WTC11 (cell line): Measurements from ENCODE around the gene VSTM2B. TPM values are rescaled to one million over a fixed set of nuclear protein-coding genes. Genes with fewer than 3 reads are reported as not detected.

Experiments used
- ATAC-seq: fragments of 200-7000 bp; cut with Tn5 transposase; 2 replicates; pipeline ENCODE4 v1.10.0; 2021; ENCODE audit warnings: mild to moderate bottlenecking, moderate library complexity
- CTCF ChIA-PET: fragments of 300-600 bp; sonication (Branson Sonifier 250); formaldehyde crosslinking; loops from one replicate; lab custom pipeline; 2021; ENCODE audit warnings: antibody characterized with exemption; lab: Charles Lee
- POLR2A ChIA-PET: fragments of 350-600 bp; sonication (Branson Sonifier 250); formaldehyde crosslinking; loops from one replicate; lab custom pipeline; 2021; ENCODE audit warnings: antibody characterized with exemption; lab: Charles Lee
- DNase-seq: peaks from one replicate; pipeline ENCODE4 v3.0.0; 2021; ENCODE audit warnings: low spot score
- H3K27ac Mint-ChIP-seq: 2 replicates; pipeline ENCODE4 v1.8.0; 2021; ENCODE audit warnings: mixed read lengths
- H3K27me3 Mint-ChIP-seq: 2 replicates; pipeline ENCODE4 v1.8.0; 2021; ENCODE audit warnings: low read depth, mild to moderate bottlenecking, moderate library complexity, mixed read lengths
- H3K36me3 Mint-ChIP-seq: 2 replicates; pipeline ENCODE4 v1.8.0; 2021; ENCODE audit warnings: mixed read lengths
- H3K4me1 Mint-ChIP-seq: 2 replicates; pipeline ENCODE4 v1.8.0; 2022; ENCODE audit warnings: mixed read lengths
- H3K4me3 Mint-ChIP-seq: 2 replicates; pipeline ENCODE4 v1.8.0; 2021; ENCODE audit warnings: mild to moderate bottlenecking, moderate library complexity, mixed read lengths
- H3K9me3 Mint-ChIP-seq: 2 replicates; pipeline ENCODE4 v1.8.0; 2021; ENCODE audit warnings: mixed read lengths
- AR ChIP-seq: fragments of 250-450 bp; sonication (Bioruptor Pico); IDR thresholded peaks from 2 replicates; pipeline ENCODE4 v1.9.0; 2021; ENCODE audit warnings: mild to moderate bottlenecking
- ATF1 ChIP-seq: sonication (generic); formaldehyde crosslinking; IDR thresholded peaks from 2 replicates; pipeline ENCODE4 v1.8.1; 2023; ENCODE audit warnings: mild to moderate bottlenecking, moderate library complexity, missing genetic modification reagents
- E2F1 ChIP-seq: sonication (generic); formaldehyde crosslinking; IDR thresholded peaks from 2 replicates; pipeline ENCODE4 v1.8.0; 2022; ENCODE audit warnings: mild to moderate bottlenecking, missing genetic modification reagents
- ELF4 ChIP-seq: sonication (generic); formaldehyde crosslinking; IDR thresholded peaks from 2 replicates; pipeline ENCODE4 v1.8.1; 2022; ENCODE audit warnings: low read depth, mild to moderate bottlenecking, moderate library complexity, missing genetic modification reagents
- FOXP1 ChIP-seq: sonication (generic); formaldehyde crosslinking; IDR thresholded peaks from 2 replicates; pipeline ENCODE4 v1.8.0; 2022; ENCODE audit warnings: missing genetic modification reagents, mild to moderate bottlenecking, moderate library complexity, borderline replicate concordance
- HMGA2 ChIP-seq: fragments of 250-450 bp; sonication (Bioruptor Pico); IDR thresholded peaks from 2 replicates; pipeline ENCODE4 v1.4.0; 2021; ENCODE audit warnings: mild to moderate bottlenecking, moderate library complexity
- HMGXB4 ChIP-seq: sonication (generic); formaldehyde crosslinking; IDR thresholded peaks from 2 replicates; pipeline ENCODE4 v1.8.1; 2023; ENCODE audit warnings: mild to moderate bottlenecking, moderate library complexity, missing genetic modification reagents
- IRF1 ChIP-seq: sonication (generic); formaldehyde crosslinking; IDR thresholded peaks from 2 replicates; pipeline ENCODE4 v1.8.0; 2023; ENCODE audit warnings: missing genetic modification reagents
- JAZF1 ChIP-seq: fragments of 250-450 bp; sonication (Bioruptor Pico); IDR thresholded peaks from 2 replicates; pipeline ENCODE4 v1.9.0; 2021; ENCODE audit warnings: moderate library complexity, mild to moderate bottlenecking, inconsistent platforms
- JUN ChIP-seq: sonication (generic); formaldehyde crosslinking; IDR thresholded peaks from 2 replicates; pipeline ENCODE4 v1.8.0; 2023; ENCODE audit warnings: mild to moderate bottlenecking, missing genetic modification reagents
- KAT7 ChIP-seq: sonication (generic); formaldehyde crosslinking; IDR thresholded peaks from 2 replicates; pipeline ENCODE4 v1.8.1; 2023; ENCODE audit warnings: missing genetic modification reagents, mild to moderate bottlenecking, borderline replicate concordance
- NFE2L1 ChIP-seq: sonication (generic); formaldehyde crosslinking; IDR thresholded peaks from 2 replicates; pipeline ENCODE4 v1.8.1; 2023; ENCODE audit warnings: missing genetic modification reagents
- NFYB ChIP-seq: sonication (generic); formaldehyde crosslinking; conservative IDR thresholded peaks from 2 replicates; pipeline ENCODE4 v1.8.0; 2022; ENCODE audit warnings: low read depth, missing genetic modification reagents
- RELA ChIP-seq: sonication (generic); formaldehyde crosslinking; IDR thresholded peaks from 2 replicates; pipeline ENCODE4 v1.8.1; 2022; ENCODE audit warnings: missing genetic modification reagents, mild to moderate bottlenecking, borderline replicate concordance
- USF2 ChIP-seq: sonication (generic); formaldehyde crosslinking; IDR thresholded peaks from 2 replicates; pipeline ENCODE4 v1.8.1; 2023; ENCODE audit warnings: mild to moderate bottlenecking, missing genetic modification reagents, moderate library complexity
- ZNF396 ChIP-seq: fragments of 250-450 bp; sonication (Bioruptor Pico); IDR thresholded peaks from 2 replicates; pipeline ENCODE4 v1.8.0; 2021; ENCODE audit warnings: mild to moderate bottlenecking, moderate library complexity, borderline replicate concordance
- total RNA-seq: library from RNA; stranded (reverse); gene quantifications from 3 replicates; pipeline ENCODE4 v1.2.3, GENCODE V29; 2021
- TF ChIP-seq, protein P1 (sequence below): sonication (generic); formaldehyde crosslinking; IDR thresholded peaks from 2 replicates; pipeline ENCODE4 v1.8.0; 2023; ENCODE audit warnings: missing genetic modification reagents, mild to moderate bottlenecking, borderline replicate concordance
- TF ChIP-seq, protein P2 (sequence below): fragments of 200-600 bp; IDR thresholded peaks from 2 replicates; pipeline ENCODE4 v1.8.0; 2022; ENCODE audit warnings: antibody characterized with exemption

Gene VSTM2B
- total RNA-seq, 1 experiment from 2014 or later: 3.2 TPM

DNA sequence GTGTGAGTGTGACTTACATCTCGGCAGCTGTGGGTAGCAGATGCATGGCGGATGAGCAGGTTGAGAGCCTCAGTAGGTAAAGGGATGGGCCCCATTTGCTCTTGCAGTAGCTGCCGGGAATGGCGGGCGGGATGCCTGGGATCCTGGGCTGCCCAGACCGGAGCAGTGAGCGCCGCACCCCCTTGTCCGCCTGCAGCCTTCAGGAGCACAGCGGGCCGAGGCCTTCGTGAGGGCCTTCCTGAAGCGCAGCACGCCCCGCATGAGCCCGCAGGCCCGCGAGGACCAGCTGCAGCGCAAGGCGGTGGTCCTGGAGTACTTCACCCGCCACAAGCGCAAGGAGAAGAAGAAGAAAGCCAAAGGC is 84.4 kb downstream of the VSTM2B start (continued):
- TF ChIP-seq, protein P1, sequence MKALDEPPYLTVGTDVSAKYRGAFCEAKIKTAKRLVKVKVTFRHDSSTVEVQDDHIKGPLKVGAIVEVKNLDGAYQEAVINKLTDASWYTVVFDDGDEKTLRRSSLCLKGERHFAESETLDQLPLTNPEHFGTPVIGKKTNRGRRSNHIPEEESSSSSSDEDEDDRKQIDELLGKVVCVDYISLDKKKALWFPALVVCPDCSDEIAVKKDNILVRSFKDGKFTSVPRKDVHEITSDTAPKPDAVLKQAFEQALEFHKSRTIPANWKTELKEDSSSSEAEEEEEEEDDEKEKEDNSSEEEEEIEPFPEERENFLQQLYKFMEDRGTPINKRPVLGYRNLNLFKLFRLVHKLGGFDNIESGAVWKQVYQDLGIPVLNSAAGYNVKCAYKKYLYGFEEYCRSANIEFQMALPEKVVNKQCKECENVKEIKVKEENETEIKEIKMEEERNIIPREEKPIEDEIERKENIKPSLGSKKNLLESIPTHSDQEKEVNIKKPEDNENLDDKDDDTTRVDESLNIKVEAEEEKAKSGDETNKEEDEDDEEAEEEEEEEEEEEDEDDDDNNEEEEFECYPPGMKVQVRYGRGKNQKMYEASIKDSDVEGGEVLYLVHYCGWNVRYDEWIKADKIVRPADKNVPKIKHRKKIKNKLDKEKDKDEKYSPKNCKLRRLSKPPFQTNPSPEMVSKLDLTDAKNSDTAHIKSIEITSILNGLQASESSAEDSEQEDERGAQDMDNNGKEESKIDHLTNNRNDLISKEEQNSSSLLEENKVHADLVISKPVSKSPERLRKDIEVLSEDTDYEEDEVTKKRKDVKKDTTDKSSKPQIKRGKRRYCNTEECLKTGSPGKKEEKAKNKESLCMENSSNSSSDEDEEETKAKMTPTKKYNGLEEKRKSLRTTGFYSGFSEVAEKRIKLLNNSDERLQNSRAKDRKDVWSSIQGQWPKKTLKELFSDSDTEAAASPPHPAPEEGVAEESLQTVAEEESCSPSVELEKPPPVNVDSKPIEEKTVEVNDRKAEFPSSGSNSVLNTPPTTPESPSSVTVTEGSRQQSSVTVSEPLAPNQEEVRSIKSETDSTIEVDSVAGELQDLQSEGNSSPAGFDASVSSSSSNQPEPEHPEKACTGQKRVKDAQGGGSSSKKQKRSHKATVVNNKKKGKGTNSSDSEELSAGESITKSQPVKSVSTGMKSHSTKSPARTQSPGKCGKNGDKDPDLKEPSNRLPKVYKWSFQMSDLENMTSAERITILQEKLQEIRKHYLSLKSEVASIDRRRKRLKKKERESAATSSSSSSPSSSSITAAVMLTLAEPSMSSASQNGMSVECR (CRISPR knock-in tag): no peak
- TF ChIP-seq RELA (no peak), AR (CRISPR knock-in tag) (no peak), ELF4 (CRISPR knock-in tag) (no peak), NFYB (CRISPR knock-in tag) (no peak), ZNF396 (CRISPR knock-in tag) (no peak), KAT7 (no peak), E2F1 (CRISPR knock-in tag) (no peak), JUN (no peak), FOXP1 (CRISPR knock-in tag) (no peak), ATF1 (CRISPR knock-in tag) (no peak), USF2 (CRISPR knock-in tag) (no peak), JAZF1 (no peak), HMGA2 (CRISPR knock-in tag) (no peak), IRF1 (CRISPR knock-in tag) (no peak)

DNA sequence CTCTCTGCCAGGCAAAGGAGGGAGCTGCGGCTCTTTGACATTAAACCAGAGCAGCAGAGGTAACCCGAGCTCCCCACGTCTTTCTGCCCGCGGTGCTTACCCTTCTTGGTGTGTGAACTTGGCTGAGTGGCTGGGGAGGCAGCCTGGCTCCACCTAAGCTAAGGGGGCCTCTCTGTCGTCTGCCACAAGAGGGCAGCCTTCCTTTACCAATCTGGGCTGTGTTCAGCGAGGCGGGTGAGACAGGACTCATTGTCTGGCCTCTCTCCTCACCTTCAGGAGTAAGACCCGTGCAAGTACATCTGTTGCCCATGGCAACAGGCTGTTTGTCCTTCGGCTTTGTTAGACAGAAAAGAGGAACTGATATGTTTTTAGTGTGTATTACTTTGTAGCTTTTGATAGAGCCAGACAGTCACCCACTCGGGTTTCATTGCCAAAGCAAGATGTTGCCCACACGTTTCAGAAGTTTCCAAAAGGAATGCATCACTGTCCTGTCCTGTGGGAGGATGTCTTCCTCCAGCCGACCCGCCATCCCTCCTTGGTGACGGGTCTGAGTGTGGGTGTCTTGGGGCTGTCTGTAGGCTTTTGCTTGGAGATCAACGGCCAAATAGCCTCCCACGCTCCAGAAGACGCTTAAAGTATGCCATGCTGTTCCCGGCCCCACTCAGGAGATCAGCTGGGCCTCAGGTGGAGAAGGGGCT is 84.9 kb downstream of the VSTM2B start:
- peaks cover 9% of the 10 kb centered on the region for H3K4me1 Mint-ChIP-seq
- ATAC-seq: peak; percentile 89
- TF ChIP-seq HMGXB4 (CRISPR knock-in tag): no peak
- TF ChIP-seq, protein P2, sequence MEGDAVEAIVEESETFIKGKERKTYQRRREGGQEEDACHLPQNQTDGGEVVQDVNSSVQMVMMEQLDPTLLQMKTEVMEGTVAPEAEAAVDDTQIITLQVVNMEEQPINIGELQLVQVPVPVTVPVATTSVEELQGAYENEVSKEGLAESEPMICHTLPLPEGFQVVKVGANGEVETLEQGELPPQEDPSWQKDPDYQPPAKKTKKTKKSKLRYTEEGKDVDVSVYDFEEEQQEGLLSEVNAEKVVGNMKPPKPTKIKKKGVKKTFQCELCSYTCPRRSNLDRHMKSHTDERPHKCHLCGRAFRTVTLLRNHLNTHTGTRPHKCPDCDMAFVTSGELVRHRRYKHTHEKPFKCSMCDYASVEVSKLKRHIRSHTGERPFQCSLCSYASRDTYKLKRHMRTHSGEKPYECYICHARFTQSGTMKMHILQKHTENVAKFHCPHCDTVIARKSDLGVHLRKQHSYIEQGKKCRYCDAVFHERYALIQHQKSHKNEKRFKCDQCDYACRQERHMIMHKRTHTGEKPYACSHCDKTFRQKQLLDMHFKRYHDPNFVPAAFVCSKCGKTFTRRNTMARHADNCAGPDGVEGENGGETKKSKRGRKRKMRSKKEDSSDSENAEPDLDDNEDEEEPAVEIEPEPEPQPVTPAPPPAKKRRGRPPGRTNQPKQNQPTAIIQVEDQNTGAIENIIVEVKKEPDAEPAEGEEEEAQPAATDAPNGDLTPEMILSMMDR: peak; percentile 54
- TF ChIP-seq NFE2L1 (CRISPR knock-in tag): 0 out of 2 replicates have a peak, but pooled peaks have one; percentile 67
- TF ChIP-seq, all 79 proteins: peak for 2
- peaks cover 33% of the 10 kb centered on the region for H3K36me3 Mint-ChIP-seq
- H3K27me3 Mint-ChIP-seq: peaks cover 3% of the 10 kb centered on the region; the same call in 1 of the 2 replicates
- DNase-seq: peak; percentile 89
- CTCF ChIA-PET: interaction anchor here (0.5 to 3.3 kb wide), 38 partner anchors 10 to 338 kb away, joined by 3 to 63 read pairs (median 4); partner anchors contain the start of genes C19orf12 and PLEKHF1
- H3K27ac Mint-ChIP-seq: no peak overlapping the region
- POLR2A ChIA-PET: interaction anchor here (1.1 to 1.5 kb wide), 3 partner anchors 54 to 70 kb away, joined by 4 to 5 read pairs (median 4); partner anchors contain the start of gene PLEKHF1
- no peaks in the 10 kb centered on the region for H3K9me3 Mint-ChIP-seq
- no peak overlapping the region for H3K4me3 Mint-ChIP-seq
